Endothelial cell (in vitro differentiated cells): ENCODE measurements around the gene CREB3L4. TPM values are rescaled to one million over a fixed set of nuclear protein-coding genes. Genes with fewer than 3 reads are reported as not detected.

Experiments used
- DNase-seq: peaks from one replicate; pipeline ENCODE4 v3.0.0; 2021; ENCODE audit warnings: low spot score
- H3K27ac Mint-ChIP-seq: one replicate; pipeline ENCODE4 v1.8.0; 2021; ENCODE audit warnings: mixed read lengths, inconsistent platforms; ENCODE audit not compliant: unreplicated experiment
- H3K27me3 Mint-ChIP-seq: one replicate; pipeline ENCODE4 v1.8.0; 2021; ENCODE audit warnings: mild to moderate bottlenecking, moderate library complexity, mixed read lengths, inconsistent platforms; ENCODE audit not compliant: unreplicated experiment
- H3K36me3 Mint-ChIP-seq: one replicate; pipeline ENCODE4 v1.8.0; 2021; ENCODE audit warnings: mild to moderate bottlenecking, low read depth, mixed read lengths, inconsistent platforms; ENCODE audit not compliant: unreplicated experiment
- H3K4me1 Mint-ChIP-seq: one replicate; pipeline ENCODE4 v1.8.0; 2021; ENCODE audit warnings: mild to moderate bottlenecking, mixed read lengths, inconsistent platforms; ENCODE audit not compliant: unreplicated experiment
- H3K4me3 Mint-ChIP-seq: one replicate; pipeline ENCODE4 v1.8.0; 2021; ENCODE audit warnings: mild to moderate bottlenecking, mixed read lengths, inconsistent platforms; ENCODE audit not compliant: unreplicated experiment
- H3K9me3 Mint-ChIP-seq: one replicate; pipeline ENCODE4 v1.8.0; 2021; ENCODE audit warnings: mixed read lengths, inconsistent platforms; ENCODE audit not compliant: unreplicated experiment
- CTCF ChIP-seq: fragments of 200-600 bp; sonication (generic); IDR thresholded peaks from one replicate; pipeline ENCODE4 v1.5.0; 2021; ENCODE audit warnings: antibody characterized with exemption; ENCODE audit not compliant: unreplicated experiment
- total RNA-seq: library from RNA; stranded (reverse); fragmentation: NEBNext Ultra II Directional; extraction: Animal tissue kit (Norgen Biotek cat#: 25700); gene quantifications from one replicate; pipeline ENCODE4 v1.2.1, GENCODE V29; 2021; ENCODE audit not compliant: unreplicated experiment

CREB3L4 gene
- total RNA-seq, 1 donor from 2014 or later = 13.2 TPM

- TF ChIP-seq CTCF = no peak
- Mint-ChIP-seq H3K4me3 (peak overlapping the region; percentile 96), H3K27ac (peak overlapping the region; percentile 100), H3K27me3 (peaks cover 17% of the 10 kb centered on the region), H3K9me3 (no peaks in the 10 kb centered on the region), H3K4me1 (peaks cover 65% of the 10 kb centered on the region), H3K36me3 (peaks cover 15% of the 10 kb centered on the region)
- DNase-seq = no peak
Measured at GRCh38 chr1:153962088-153963029, 5.3 kb upstream of the CREB3L4 start.

- Mint-ChIP-seq H3K27ac (peak within 1 kb of the TSS; percentile 100), H3K36me3 (peaks cover 15% of the 10 kb centered on the region), H3K4me3 (peak within 1 kb of the TSS; percentile 96), H3K27me3 (peaks cover 17% of the 10 kb centered on the region), H3K9me3 (no peaks in the 10 kb centered on the region), H3K4me1 (peaks cover 63% of the 10 kb centered on the region)
- DNase-seq = peak; percentile 96
- no peak for TF ChIP-seq CTCF
Measured at GRCh38 chr1:153963030-153963849, 4.5 kb upstream of the CREB3L4 start, which contains the start of gene SLC39A1. SLC39A1 (minus strand) TSS chr1:153963537; CDS start chr1:153962715, 822 bp downstream.

- DNase-seq = peak; percentile 57
- Mint-ChIP-seq H3K4me1 (peaks cover 66% of the 10 kb centered on the region), H3K36me3 (peaks cover 15% of the 10 kb centered on the region)
Measured at GRCh38 chr1:153963850-153964331, 3.8 kb upstream of the CREB3L4 start.

GRCh38 chr1:153968000-153968363 is 280 bp downstream of the CREB3L4 start:
- Mint-ChIP-seq H3K4me1 (peaks cover 53% of the 10 kb centered on the region), H3K27ac (peak overlapping the region; percentile 76), H3K9me3 (no peaks in the 10 kb centered on the region), H3K27me3 (peaks cover 14% of the 10 kb centered on the region), H3K36me3 (peaks cover 9% of the 10 kb centered on the region), H3K4me3 (peak overlapping the region; percentile 90)
- DNase-seq = no peak
- TF ChIP-seq CTCF = no peak

More at GRCh38 chr1:153963850-153964331, 3.8 kb upstream of the CREB3L4 start:
- Mint-ChIP-seq H3K27me3 (peaks cover 17% of the 10 kb centered on the region), H3K27ac (peak overlapping the region; percentile 100), H3K9me3 (no peaks in the 10 kb centered on the region), H3K4me3 (peak overlapping the region; percentile 96)
- no peak for TF ChIP-seq CTCF
